ENCODE data around the gene TBC1D2B.
A peak's percentile ranks its signal among the peaks of the same experiment; 100 is the strongest.

TBC1D2B gene

DNA sequence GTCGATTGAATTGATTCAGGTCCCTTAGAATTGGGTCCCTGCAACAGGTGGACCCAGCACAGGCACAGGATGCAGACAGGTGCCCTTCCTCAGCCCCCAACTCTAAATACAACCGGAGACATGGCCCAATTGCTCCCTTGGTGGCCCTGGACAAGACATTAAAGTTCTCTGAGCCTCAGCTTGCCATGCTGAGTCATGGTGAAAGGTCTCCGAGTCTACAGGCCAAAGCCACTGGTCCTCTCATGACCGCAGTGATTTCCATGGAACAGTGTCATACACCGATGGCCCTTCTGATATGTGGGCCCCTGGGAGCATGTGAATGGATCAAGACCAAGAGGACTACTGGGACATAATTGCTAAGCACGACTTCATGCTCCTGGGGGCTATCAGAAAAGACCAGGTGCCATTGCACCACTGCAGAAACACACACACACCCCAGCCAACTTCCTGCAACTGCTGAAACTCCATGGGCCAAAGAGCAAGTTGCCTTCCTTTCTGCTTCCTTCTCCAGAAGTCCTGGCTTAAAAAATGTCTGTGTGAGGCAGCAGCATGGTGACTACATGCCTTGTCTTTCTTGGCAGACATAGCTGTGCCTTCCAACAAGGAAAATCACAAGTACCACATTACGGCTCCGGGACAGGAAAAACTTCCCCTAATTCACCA, 38.8 kb downstream of the TBC1D2B start:
- no peak for FAIRE-seq

DNA sequence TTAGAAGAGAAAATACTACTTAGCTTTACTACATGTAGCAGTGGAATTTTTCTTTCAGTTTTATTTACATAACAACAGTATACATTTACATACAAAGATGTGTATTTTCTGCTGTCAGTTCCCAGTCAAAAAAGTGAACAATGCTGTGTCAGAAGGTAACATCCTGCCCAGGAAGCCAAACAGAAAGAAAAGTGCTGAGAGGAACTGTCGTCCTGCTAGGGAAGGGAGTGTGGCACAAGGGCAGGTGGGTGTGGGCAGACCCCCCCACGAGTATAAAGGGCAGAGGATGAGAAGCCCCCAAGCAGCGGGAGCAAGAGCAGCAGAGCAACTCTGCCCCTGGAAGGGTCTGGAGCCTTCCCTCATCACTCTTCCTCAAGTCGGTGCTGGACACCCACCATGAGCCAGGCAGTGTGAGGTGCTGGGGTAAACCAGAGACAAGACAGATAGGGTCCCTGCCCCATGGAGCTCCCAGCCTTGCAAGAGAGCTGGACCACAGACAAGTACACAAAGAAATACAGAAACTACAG, 39.7 kb downstream of the TBC1D2B start:
- no peak for DNase-seq (ENCODE audit: extremely low spot score, insufficient read length, low read depth)
- FAIRE-seq = no peak

More for the DNA sequence above, 38.8 kb downstream of the TBC1D2B start:
- no peak for DNase-seq (ENCODE audit: extremely low spot score, insufficient read length, low read depth)

DNA sequence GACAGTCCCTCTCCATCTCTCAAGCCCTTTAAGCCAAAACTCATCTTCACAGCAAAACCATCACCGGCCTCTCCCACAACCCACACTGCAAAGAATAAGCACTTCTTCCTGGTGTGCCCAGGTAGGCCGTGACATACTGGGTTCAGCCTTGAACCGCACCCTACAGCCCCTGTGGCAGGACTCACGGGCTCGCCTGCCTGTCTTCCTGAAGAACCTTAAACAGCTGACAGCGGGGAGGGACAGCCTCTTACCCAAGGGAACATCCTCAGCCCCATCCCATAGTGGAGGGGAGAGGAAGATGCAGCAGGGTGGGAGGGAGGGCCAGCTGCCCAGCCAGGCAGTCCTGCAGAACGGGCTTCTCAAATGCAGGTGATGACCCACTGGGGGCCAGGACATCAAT, 40.2 kb downstream of the TBC1D2B start:
- FAIRE-seq (no peak), DNase-seq (ENCODE audit: extremely low spot score, insufficient read length, low read depth) (no peak)

DNA sequence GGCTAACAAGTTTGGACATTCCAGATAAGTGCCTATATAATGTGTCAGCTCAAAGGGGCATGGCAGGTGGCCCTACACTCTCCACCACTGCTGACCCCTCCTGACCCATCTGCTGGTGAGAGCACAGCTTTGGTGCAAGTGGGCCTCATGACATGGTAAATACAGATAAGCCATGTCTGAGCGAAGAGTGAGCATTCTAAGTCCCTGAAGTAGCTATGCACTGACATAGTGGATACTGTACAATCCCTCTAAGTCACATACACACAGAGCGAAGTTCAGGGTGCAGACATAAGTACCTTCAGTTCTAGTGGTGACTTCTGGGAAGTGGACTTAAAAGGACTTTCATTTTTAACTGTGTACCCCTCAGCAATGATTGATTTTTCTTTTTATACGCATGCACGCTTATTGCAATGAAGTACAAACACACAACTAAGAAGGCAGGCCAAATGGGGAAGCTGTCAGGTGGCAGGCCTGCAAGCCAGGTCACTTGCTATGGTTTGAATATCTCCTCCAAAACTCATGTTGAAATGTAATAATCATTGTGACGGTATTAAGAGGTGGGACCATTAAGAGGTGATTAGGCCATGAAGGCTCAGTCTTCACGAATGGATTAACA, 41.5 kb downstream of the TBC1D2B start:
- FAIRE-seq (no peak), DNase-seq (ENCODE audit: extremely low spot score, insufficient read length, low read depth) (no peak)

DNA sequence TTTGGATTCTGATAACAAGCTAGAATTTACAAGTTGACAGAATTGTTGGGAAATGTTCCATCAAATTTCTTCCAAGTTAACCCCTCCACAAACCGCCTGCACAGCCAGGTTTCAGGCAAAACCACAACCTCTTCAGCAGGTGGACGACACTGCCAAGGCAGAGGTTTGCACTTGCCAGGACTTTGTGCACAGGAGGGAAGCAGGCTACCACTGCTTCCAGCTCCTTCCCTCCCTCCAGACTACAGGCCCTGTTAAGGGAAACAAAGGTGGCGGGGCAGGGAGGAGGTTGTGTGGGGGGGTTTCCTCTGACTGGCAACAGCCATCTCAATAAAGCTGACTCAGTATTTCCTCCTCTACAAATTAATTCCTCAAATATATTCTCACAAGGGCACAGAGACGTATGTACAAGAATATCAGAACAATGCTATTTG, 42.2 kb downstream of the TBC1D2B start:
- FAIRE-seq (no peak), DNase-seq (ENCODE audit: extremely low spot score, insufficient read length, low read depth) (no peak)

DNA sequence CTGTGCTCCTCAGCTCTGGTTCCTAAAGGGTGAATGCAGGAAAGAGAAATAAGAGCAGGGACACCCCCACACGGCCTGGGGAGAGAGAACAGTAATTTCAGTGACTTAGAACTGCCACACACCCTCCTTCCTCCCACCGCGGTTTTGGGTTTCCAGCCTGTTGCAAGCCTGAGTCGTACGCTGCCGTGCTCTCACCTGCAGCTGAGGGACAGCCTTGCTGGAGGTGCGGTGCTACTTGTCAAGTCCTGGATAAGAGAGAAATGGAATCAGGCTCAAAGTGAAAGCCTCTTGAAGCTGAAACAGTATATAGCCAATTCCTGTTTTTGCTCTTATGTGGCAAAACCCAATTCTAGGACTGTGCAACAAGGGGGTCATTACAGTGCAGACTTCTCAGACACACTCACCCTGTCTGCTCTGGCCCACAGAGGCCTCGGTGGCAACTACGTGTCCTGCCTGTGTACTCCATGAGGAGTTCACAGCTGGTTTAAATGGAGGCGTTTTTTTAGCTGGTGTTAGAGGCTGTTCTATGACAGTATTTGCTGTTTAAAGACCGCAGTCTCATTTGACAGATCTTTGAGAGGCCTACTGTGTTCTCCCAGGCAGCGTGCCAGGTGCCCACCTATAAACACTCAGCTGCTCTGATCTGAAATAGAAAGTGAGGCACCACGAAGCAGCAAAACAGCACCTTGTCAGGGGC, 42.9 kb downstream of the TBC1D2B start:
- FAIRE-seq (peak; percentile 89), DNase-seq (ENCODE audit: extremely low spot score, insufficient read length, low read depth) (peak; percentile 28)

DNA sequence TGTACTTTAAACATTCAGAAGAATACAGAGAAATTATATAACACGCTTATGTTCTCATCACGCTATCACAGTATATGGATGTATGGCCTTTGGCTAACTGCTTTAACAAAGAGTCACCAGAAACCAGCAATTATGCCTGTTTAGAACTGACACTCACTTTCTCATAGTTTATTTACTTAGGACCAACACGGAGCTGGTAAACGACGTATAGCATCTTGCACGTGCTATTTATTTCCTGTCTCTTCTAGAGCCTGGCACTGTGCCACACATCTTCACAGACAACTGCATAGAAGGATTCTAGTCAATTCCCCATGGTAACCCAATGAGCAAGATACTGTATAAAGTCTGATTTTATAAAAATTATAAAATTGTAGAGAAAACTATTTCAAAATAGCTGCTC, 43.6 kb downstream of the TBC1D2B start:
- DNase-seq (ENCODE audit: extremely low spot score, insufficient read length, low read depth) (no peak), FAIRE-seq (peak; percentile 18)

DNA sequence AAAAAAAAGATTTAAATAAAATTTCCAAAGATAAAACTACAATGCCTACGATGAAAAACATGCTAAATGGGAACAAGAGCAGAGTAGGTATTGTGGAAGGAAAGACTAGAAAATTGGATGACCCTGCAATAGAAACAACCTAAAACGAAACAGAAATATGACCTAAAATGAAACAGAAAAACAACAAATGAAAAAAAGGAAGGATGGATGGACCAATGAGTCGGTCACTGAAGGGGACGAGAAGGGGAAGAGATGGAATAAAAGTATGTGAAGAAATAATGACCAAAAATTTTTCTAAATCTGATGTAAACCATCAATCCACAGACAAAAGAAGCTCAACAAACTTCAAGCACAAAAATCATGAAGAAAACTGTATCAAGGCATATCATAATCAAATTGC, 44.8 kb downstream of the TBC1D2B start:
- FAIRE-seq = peak; percentile 55
- no peak for DNase-seq (ENCODE audit: extremely low spot score, insufficient read length, low read depth)

DNA sequence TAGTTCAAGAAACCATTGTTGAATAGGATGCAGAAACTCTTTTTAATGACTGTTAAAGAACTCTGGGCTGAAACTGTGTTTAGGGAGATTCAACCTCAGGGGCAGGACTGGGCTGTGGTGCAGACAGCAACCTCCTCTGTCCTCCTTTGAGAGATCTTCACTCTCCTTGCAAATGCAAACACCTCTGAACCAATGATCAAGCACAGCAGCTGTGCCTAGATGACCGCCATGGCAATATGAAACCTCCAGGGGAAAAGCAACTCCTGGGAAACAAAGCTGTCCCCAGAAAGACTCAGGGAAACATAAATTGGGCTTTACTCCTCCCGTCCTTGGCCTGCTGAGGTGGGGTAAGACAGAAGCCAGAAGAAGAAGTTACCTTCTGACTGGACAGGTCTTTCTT, 52.6 kb downstream of the TBC1D2B start:
- DNase-seq (ENCODE audit: extremely low spot score, insufficient read length, low read depth) (no peak), FAIRE-seq (no peak)

DNA sequence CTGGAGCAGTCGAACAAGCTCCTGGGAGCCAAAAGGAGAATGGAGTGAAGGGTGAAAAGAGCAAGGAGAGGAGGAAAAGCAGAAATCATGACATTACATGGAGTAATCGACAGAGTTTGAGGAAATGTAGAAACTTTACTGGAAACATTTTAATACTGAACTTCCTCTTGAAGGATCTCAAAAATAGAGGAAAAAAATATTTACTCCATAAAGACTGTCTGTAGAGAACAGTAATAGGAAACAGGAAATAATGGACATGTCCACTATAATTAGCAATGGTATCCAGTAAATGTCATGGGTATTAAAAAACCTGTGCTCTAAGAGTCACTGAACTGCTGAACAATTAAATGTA, 53.0 kb downstream of the TBC1D2B start:
- FAIRE-seq (no peak), DNase-seq (ENCODE audit: extremely low spot score, insufficient read length, low read depth) (no peak)

DNA sequence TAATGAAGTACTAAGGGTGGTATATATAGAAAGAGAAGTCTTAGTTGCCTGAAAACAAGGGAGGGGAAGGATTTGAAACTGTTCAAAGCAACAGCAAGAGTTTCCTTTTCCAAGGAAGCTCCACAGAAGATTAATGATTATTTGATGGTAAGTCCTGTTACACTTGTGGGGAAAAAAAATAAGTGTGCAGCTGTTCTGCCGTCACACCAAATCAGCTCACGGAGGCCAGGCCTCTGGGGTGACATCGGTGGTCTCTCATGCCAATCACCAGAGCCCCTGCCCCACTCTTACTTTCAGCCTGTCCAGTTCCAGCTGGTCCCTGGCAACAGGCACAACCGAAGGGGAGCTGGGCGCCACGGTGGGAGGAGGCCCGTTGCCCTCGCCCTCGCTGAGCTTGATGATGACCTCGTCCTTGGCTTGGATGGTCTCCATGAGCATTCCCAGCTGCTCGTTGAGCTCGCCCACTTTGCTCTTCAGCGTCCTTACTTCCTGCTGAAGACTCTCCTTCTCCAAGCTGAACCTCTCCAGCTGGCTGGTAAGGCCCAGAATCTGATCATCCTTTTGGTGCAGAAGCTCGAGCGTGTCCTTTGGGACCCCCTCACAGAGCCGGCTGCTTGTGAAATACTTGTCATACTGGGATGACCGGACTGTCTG, 53.5 kb downstream of the TBC1D2B start:
- no peak for DNase-seq (ENCODE audit: extremely low spot score, insufficient read length, low read depth)
- FAIRE-seq = no peak

DNA sequence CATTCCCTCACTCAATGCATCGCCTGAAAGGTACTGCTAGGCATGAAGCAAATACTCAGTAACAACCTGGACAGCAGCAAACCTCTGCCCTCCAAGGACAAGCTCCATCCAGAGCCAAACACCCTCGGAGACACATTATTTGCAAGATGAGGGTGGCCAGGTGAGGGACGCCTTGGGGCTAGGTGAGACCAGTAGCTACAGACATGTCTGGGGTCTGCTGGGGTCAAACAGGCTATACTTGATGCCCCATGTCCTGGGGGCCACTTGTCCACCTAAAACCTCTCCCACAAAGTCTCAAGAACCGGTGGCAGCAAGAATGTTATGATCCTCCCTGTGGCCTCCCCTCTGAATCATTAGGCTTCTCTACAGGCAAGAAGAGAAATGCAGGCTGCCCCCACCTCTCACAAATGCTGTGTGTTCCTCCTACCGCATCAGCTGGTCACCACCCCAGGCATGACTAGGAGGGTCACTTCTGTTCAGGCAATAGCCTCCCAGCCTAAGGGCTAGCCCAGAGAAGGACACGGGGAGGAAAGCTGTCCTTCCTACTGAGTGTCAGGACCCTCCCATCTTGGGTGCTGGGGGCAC, 54.3 kb downstream of the TBC1D2B start:
- DNase-seq (ENCODE audit: extremely low spot score, insufficient read length, low read depth) (no peak), FAIRE-seq (no peak)

DNA sequence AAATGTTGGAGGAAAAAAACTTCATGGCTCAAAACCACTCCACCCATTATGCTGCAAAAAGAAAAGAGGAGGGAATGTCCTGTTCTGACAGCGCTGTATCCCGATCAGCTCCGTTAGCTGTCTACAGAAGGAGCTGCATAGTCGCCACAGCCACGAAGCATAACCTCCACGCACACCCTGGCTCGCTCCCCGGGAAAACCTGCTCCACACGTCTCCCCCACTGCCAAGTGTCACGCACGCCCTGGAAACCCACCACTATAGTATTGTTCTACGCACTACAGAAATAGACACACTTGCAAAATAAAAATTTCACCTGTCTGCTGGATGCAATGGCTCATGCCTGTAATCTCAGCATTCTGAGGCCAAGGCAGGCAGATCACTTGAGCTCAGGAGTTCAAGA, 55.8 kb downstream of the TBC1D2B start:
- DNase-seq (ENCODE audit: extremely low spot score, insufficient read length, low read depth) (no peak), FAIRE-seq (no peak)

DNA sequence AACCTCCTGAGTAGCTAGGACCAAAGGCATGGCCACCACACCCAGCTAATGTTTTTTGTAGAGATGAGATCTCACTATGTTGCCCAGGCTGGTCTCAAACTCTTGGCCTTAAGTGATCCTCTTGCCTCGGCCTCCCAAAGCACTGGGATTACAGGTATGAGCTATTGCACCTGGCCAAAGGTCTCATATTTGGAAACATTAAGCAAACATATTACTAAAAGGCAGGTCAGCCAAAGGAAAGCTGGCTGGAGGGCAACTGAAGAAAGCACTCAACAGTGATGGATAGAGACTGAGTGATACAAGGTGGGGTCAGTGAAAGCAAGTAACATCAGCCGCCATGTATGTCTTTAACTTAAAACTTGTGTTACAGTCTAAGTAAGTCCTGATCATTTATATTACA, 57.5 kb downstream of the TBC1D2B start:
- DNase-seq (ENCODE audit: extremely low spot score, insufficient read length, low read depth) (no peak), FAIRE-seq (no peak)

DNA sequence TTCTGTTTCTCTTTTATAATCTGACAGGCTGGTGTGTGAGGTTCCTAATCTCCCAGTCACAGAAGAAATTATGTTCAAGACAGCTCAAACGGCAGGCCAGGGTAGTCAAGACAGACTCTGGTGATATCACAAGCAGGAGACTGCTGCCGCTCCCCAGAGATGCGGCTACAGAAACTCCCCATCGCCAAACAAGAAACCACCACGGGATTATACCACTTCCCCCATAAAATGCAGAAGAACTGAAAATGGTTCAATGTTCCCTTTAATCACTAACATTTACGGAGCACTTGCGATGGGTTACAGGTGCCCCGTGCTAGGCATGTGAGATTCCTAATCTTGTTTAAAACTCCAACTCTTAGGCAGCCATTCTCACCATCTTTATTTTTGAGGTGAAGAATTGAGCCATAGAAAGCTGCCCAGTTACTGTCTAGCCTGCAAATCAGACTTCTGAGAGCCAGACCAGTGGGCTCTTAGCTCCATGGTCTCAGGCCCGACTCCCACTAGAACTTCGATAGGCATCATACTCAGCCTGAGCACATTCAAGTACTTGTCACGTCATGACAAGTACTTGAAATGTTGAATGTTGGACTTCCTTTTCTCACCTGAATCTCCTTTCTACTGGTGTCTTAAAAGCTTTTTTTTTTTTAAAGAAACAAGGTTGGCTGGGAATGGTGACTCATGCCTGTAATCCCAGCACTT, 58.4 kb downstream of the TBC1D2B start:
- DNase-seq (ENCODE audit: extremely low spot score, insufficient read length, low read depth) = no peak
- peak; percentile 71 for FAIRE-seq

DNA sequence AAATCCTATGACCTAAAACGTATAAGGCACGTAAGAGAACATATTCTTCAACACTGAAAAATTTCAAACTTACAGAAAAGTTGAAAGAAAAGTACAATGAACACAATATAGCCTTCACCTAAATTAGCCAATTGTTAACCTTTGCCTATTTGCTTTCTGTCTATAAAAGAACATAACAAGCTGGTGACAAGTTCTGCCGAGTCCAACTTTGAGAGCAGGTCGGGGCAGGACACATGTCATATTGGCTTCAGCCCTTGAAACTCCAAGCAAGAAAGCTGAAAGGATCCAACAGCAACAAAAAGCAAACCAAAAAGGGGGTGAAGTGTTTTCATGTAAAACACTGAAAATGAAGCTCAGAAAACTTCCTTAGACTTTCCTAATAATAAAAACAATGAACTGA, 59.1 kb downstream of the TBC1D2B start:
- FAIRE-seq (no peak), DNase-seq (ENCODE audit: extremely low spot score, insufficient read length, low read depth) (no peak)

DNA sequence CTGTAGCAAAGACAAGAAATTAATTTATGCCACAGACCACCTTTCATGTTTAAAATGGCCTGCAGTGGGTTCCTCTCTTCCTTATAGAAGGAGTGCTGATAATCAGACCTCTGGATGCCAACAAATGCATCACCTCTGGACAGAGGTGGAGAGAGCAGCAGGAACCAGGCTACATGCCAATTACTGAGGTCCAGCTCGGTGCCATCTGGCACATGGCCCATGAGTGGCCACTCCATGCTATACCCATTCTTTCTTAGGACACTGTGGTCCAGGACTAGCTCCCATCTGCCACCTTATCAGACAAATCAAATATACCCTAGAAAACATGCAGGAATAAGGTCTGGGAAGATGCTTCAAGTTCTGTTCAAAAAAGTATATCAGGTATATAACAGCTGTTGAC, 60.7 kb downstream of the TBC1D2B start:
- DNase-seq (ENCODE audit: extremely low spot score, insufficient read length, low read depth) (no peak), FAIRE-seq (no peak)

DNA sequence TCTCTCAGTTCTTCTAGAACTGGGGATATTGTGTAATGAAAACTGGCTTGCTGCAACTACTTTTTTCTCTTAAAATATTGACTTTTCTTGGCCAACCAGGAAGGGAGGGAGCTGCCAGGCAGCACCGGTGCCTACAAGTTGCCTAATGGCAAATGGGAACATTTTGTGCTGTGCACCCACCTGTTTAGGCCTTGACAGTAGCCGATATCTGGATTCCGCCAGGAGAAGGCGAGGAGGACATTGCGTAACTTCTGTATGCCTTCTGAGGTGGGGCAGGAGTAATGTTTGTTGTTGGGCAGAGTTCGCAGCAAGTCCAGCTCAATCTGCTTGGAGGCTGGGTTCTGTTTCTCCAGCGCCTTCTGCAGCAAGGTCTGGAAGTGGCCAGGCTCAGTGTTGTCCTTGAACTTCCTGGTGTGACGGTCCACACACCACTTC, 64.9 kb downstream of the TBC1D2B start:
- FAIRE-seq (no peak), DNase-seq (ENCODE audit: extremely low spot score, insufficient read length, low read depth) (no peak)

DNA sequence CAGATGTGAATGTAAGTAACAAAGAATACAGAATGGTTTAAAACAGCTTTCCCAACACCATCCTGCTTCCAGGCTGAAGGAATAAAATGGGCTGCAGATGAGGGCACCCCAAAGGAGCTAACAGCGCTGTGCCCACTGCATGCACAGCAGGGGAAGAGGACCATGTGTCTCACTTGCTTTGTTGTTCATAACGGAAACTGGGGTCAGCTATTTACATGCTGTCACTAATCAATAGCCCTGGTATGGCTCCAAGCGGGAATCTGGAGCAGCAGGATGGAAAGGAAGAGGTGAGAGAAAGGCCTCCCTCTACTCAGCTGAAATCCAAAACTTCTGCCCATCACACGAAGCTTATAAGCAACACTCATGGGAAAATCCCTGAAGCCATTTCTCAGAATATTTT, 67.4 kb downstream of the TBC1D2B start:
- no peak for DNase-seq (ENCODE audit: extremely low spot score, insufficient read length, low read depth)

More for the DNA sequence above, 67.4 kb downstream of the TBC1D2B start:
- no peak for FAIRE-seq

Measured in GM18507 (cell line).